C1 segment of cervical spinal cord (tissue), 14 donors: ENCODE results near the gene MAGEF1.

Source experiments
- DNase-seq, 14 donors: peaks; one replicate each; lab custom pipeline; 2025; lab: John Stamatoyannopoulos, UW

The MAGEF1 gene, protein sequence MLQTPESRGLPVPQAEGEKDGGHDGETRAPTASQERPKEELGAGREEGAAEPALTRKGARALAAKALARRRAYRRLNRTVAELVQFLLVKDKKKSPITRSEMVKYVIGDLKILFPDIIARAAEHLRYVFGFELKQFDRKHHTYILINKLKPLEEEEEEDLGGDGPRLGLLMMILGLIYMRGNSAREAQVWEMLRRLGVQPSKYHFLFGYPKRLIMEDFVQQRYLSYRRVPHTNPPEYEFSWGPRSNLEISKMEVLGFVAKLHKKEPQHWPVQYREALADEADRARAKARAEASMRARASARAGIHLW

DNA sequence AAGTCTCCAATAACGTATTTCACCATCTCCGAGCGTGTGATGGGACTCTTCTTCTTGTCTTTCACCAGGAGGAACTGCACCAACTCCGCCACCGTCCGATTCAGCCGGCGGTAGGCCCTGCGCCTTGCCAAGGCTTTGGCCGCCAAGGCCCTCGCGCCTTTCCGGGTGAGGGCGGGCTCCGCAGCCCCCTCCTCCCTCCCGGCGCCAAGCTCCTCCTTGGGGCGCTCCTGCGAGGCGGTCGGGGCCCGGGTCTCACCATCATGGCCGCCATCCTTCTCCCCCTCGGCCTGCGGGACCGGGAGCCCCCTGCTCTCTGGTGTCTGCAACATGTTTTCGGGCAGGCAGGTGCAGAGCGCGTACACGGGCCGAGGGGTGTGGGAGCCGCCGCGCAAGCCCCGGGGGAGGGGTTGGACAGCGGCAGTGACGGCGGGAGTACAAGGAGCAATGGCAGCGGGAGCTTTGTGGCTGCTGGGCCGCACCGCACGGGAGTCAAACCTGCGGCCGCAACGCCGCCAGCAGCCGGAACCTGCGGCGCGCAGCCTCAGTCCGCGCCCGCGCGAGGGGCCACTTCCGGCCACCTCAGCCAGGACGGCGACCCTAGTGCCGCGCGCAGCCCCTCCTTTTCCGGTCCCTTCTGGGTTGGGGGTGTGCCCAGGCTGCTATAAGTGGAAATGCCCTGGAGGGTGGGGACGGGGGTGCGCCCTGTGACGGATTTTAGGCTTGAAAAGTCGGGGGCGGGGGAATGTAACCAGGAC lies at the start of gene MAGEF1:
Gene MAGEF1 (minus strand): TSS at position 572 of the 755 bp plus-strand sequence. CDS start 243 bp downstream, at position 329.
- DNase-seq = peak in 13 of 14 donors; percentile 47 to 87 (median 71)

DNA sequence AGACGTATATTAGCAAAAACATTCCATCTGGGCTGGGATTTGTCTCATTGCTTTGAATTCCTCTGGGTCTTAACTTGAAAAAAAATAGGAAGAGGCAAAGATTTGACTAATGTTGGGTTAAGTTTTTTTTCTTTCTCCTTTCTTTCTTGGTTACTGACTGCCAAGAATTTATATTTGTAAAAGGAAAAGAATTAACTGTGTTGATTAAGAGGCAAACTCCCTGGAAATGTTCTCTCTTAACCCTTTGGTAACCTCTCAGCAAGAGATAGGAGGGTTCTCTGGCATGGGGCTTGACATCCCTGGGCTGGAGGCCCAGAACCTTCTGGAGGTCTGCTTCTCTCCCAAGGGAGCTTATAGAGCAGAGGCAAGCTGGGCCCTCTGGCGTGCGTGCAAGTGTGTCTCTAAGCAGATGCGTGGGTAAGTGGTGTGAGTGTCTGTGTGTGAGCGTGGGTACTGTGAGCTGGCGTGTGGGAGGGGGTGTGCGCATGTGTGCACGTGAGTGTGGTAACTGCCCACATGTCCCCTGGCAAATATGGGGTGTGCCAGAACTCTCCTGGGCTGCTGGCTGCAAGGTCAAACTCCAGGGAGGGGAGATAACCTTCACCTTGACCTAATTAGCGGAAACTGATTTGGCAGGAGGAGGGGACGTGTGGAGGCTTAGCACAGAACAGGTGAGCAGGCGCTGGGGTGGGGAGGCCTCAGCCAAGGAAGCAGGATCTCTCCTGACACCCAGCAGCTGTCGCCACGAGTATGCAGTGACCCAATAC lies 49.4 kb upstream of the MAGEF1 start:
- no peak for DNase-seq

DNA sequence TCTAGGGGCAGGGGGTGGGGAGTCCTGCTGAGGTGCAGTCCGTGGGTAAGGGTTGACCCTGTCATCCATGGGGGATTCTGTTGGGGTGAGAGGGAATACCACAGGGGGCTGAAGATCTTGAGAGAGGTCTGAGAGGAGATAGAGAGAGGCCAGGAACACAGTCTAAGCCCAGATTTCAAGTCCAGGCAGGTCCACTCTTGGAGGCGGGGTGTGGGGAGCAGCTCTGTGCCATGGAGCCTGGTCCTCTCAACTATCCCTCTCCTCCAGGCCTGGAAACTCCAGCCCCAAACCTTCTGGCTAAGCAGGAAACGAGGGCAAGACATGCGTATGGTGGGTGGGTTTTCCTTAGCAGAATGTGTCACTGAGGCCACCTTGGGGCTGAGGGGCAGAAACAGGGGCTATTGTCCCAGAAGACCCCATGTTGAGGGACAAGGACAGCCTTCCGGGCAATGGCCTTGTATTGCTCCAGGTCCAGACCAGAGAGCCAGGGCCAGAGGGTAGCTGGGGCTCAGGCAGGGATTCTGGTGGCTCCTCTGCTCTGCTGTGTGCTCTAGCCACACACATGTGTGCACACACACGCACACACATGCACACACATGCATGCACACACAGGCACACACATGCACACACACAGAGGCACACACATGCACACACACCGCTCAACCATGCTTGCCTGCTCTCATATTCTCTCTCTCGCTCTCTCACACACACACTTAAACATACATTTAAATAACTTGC lies 48.6 kb upstream of the MAGEF1 start:
- DNase-seq = no peak

DNA sequence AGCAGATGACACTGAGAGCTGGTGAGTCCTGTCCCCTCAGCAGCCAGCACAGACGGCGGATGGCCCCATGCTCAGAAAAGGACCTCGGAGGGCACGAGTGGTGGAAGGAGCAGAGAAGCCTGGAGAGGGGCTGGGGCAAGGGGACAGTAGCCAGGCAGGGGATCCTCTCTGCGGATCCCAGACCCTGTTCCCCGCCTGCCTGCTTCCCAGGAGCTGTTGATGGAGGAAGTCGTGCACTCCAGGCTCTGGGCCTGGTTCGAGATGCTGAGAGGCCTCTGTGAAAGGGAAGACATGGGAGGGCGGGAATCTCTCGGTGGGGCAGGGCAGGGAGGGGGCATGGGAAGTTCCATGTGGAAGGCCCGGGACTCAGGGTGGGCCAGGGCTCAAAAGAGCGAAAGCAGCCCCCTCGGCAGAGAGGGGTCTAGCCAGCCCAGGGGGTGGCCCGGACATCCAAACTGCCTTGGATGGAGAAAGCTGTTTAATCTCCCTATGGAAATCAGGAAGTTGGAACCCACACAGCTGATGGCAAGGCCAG lies 47.9 kb upstream of the MAGEF1 start:
- DNase-seq = no peak

DNA sequence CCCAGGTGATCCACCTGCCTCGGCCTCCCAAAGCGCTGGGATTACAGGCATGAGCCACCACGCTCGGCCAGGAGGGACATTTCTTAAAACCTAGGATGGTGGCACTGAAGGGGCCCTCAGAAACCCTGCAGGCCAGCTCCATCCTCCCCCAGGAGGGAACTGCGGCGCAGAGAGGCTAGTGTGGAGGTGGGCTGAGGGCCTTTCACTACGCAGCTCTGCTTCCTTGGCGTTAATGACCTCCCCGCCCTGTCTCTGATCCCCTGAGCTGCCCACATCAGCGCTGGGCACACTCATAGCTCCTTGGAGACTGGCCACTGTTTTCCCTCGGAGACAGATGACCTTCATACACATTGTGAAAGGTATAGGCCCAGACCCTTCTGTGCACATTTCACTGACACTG lies 46.2 kb upstream of the MAGEF1 start:
- no peak for DNase-seq

DNA sequence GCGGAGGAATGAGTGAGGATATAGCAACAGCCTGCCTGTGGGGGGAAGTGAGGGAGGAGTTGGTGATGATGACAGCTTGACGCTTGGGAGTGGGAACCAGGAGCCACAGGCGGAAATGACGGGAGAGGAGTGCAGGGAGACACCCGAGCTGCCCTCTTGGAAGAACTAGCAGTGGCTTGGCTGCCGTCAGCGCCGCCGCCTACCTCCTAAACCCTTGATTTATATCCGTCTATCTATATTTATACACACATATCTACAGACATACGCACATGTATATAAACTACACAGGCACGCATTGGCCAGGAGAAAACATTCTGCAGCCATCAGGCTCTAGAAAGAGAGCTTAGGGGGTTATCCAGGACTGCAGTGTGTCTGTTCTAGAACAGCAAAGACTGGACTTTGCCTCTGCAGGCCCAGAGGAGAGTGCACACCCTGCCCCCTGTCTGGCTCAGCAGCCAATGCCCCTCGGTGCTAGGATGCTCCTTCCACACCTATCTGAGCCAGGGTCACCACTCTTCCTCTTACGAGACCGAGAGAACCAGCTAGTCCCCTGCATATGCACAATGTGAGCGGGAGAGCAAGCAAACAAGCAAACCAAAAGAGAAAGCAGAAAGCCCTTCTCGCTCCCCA lies 45.3 kb upstream of the MAGEF1 start:
- no peak for DNase-seq

DNA sequence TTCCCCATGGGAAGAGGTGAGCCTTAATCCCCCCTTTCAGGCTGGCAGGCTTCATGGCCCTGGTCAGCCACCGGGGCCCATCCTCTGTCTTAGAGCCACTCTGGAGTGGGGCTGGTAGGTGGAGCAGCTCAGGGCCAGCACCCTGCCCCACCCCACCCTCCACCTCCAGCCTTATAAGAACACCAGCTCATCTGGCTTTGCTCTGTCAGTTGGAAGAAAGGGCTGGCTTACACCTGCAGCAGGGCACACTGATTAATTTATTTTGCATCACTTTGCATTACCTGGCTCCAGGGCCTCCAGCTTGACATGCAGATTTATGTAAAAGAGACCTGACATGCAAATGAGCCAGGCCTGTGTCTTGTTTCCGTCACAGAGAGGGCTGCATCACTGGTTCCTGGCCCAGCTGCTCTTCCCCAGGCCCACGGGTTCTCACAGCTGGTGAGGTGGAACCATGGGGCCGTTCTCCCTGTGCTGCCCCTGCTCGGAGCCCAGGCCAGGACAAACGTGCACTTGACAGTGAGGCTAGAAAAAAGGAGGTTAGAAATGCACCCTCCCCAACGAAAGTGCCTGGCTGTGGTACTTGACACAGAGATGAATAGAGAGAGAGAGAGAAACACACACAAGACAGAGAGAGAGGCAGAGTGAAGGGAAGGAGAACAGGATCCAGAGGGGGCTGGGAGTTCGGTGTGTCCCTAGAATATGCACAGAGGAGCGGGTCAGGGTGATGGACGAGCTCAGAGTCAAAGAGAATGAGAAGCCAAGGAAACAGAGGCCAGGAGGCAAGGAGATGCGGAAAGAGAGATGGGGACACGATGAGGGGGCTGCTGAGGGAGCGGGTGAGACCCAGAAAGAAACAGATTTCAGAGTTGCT lies 44.5 kb upstream of the MAGEF1 start:
- DNase-seq = no peak

DNA sequence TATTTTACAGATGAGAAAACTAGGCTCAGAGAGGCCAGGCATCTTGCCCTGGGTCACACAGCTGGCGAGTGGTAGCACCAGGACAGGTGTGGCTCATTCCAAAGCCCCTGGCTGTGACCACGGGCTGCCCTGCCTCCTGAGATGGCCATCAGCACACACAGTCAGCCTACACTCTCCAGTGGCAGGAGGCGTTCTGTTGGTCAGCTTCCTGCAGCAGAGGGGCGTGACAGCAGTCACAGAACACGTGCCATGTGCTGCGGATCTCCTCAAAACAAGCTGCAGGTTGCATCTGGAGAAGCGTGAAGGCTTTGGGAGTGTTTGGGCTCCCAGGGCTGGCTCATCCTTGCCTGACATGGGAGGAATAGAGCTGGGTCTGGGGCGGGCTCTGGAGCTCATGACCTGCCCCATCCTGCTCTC lies 43.5 kb upstream of the MAGEF1 start:
- no peak for DNase-seq

DNA sequence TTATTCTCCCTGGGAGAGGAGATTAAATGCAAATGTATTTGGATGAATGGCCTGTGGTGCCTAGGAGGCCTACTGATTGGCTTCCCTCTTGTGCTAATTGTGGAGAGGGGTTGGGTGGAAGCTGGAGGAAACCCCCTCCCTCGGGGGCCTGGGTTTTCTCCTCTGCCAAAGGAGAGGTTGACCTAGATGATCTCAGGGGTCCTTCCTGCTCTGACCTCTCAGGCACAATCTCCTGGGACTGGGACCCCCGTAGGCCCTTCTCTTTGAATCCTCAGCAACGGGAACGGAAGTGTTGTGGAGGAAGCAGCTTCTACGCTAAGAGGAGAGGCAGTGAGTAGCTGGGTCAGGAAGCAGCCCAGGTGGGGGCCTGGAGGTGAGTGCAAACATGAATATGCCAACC lies 40.5 kb upstream of the MAGEF1 start:
- DNase-seq = no peak

DNA sequence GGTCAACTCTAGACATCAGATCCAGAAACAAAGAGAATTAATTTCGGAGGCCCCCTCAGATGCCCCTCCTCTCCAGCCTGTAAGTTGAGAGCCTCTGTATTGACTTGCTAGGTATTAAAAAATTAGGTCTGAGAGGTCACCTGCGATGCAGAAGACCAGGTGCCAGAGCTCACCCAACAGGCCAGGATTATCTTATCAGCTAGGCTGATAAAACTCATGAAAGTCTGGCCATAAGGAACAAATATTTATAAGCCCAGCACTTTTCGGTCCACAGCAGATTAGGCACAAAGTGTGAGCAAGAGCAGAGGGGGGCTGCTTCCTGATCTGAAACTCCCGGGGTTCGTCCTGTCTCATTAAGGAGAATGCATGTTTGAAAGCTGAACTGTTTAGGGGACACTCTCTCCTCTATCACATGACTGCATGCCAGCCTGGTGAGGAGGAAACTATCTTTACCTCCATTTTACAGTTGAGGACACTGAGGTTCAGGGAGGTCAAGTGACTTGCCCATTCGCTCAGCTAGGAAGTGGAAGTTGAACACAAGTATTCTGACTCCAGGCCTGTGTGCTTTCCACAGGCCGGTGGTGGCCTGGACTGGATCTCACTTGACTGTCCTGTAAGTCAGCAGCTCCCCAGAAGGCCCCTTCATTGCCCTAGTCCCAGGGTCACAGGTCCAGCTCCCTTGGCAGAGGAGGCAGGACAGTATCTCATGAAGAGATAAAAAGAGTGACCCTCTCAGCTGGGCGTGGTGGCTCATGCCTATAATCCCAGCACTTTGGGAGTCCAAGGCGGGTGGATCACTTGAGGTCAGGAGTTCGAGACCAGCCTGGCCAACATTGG lies 39.6 kb upstream of the MAGEF1 start:
- DNase-seq = no peak

DNA sequence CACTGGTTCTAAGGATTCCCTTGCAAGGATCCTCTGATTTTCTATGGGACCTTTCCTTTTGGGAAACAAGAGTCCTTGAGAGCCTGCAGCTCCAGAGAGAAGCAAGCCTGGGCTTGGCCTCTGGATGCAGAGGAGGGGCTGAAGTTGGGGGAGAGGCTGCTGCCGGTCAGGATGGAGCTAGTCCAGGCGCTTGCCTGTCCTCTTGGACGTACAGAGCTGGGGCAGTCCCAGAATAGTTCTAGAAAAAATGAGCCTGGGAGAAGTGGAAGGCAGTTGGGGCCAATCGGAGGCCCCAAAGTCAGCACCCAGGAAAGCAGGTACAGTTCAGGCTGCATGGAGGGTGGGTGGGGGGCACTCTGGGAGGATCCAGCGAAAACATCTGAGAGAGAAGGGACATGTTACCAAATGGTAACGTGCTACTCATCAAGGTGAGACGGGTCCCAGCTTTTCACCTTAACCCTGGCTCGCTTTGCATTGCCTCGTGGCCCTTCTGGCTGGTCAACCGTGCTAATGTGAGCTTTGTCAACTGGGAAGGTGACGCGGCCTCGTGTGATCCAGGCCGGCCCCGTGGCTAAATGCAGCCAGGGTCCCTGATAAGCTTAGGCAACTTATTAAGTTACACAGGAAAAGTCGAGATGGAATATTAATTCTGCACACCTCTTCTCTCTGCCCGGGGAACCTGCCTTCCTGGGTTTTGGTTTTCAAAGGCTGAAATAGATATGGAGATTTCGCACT lies 38.7 kb upstream of the MAGEF1 start:
- no peak for DNase-seq

DNA sequence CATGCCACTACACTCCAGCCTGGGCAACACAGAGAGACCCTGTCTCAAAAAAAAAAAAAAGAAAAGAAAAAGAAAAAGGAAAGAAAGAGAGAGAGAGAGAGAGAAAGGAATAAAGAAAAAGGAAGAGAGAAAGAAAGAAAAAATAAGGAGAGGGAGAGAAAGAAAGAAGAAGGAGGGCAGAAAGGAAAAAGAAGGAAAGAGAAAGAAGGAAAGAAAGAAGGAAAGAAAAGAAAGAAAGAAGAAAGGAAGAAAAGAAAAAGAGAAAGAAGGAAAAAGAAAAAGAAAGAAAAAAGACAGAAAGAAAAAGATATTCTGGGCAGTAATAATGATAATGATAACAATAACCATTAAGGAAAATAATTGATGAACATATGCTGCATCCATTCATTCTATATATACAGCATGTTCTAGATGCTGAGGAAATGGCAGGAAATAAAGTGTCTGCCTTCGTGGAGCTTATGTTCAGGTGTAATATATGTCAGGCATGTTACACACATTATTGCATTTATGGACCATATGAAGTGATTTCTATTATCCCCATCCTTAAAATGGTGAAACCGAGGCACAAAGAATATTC lies 37.4 kb upstream of the MAGEF1 start:
- no peak for DNase-seq

DNA sequence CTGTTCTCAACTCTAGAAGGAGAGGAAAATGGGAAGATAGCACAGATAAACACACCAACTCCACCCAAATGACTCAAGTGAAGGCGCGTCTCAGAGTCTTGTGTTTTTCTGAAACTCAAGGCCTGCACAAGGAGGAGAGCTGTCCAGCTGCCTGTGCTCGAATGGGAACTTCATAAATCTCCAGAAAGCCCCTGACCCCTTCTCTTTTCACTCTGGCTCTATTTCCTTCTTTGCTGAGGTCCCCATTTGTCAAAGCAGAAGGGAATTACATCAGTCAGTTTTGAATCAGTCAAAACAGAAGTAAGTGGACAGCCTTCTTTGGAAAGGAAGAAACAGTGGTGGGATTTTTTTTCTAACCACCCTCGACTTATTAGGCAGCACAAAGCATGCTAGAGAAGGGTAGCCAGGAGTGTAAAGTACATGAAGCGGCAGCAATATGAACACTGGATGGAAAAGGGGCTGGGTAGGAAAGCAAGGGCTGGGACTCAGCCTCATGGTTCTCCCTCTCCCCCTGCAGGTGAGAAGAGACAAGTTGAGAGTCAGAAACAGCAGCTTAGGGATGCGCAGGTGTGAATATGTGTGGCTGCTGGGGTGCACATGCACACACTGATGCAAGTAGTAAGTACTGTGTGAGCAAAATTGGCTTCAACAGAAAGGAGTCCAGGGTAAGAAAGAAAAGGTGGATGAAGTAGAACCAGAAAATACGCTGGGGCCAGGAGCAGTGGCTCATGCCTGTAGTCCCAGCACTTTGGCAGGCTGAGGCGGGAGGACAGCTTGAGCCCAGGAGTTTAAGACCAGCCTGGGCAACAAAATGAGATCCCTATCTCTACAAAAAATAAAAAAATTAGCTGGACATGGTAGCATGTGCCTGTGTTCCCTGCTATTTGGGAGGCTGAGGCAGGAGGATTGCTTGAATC lies 36.6 kb upstream of the MAGEF1 start:
- DNase-seq = peak in 1 of 14 donors; percentile 5

DNA sequence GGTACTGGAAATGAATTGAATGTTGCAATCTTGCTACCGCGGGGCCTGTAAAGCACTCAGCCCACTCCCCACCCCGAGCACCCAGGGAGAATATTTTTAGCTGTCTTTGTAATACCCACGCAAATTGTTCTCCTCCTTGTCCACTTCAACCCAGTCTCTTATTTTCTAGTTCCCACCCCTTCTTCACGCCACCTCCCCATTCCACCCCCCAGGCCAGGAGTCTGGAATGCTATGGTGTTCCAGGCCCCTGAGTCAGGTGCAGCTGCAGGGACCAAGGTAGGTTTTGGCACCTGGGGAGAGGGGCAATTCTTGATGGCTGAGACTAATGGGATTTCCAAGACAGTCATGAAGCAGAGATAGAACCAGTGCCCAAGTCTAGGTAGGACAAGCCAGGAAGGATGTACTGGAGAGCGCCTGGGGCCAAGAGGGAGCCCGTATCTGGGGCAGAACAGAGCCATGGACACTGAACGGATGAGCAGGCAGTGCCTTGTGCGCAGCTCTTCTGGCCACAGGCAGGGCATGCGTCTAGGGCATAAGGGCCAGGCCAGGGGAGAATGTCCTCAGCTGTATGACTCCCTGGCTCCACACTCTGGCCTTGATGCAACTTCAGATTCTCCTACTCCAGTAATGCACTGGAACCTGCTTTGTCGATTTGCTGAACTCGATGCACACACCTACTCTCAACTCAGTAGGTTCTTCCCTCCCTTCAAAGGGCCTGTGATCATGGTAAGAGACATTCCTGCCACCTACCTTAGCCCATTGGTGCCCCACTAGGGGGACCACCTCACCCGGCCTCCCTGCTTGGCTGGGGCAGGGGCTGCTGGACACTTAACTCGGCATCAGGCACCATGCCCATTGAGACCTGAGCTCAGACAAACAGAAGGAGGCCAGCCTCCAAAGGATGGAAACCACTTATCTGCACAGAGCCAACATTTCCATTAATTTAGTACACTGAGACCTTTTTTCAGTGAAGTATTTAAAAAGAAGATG lies 34.6 kb upstream of the MAGEF1 start:
- DNase-seq = no peak

DNA sequence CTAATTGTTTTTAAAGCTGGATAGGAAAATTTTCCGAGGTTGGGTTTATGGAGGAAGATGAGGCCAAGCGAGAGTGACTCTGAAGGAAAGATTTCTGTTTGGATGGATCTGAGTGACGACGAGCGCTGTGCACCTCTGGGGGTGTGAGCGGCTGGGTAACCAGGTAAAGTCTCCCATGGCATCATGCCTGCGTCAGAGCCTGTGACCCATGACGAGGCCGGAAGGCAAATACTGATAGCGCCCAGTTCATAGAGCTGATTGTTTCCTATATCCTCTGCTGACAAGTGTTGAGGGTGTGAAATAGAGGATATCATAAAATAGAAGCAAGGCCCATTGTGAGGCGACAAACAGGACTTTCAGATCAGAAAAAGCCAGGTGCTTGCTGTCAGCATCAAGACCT lies 33.7 kb upstream of the MAGEF1 start:
- no peak for DNase-seq

DNA sequence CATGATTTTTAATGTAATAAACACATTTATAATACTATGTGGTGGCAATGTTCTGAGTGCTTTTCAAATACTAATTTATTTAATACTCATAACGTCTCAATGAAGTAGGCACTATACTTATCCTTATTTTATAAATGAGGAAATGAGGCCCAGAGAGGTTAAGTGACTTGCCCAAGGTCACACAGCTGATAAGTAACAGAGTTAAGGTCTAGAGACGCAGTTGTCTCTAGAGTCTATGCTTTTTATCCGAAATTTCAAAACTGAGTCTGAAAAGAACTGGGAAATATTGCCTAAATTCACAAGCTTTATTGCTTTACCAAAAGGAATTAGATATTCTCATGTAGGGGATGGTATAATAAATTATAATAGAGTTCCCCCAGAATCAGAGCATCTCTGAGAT lies 31.4 kb upstream of the MAGEF1 start:
- DNase-seq = no peak
